Bronchial epithelial cell (primary cell): ENCODE results near the gene KRT31. TPM values are rescaled to one million over a fixed set of nuclear protein-coding genes. Genes with fewer than 3 reads are reported as not detected.
"Not testable (repeated sequence)": the region's sequence is repeated elsewhere in the genome, so short reads cannot be mapped to it uniquely, and the experiment has no call there.

Experiments used
- DNase-seq: peaks from one replicate; pipeline ENCODE4 v3.0.0-alpha.2; 2010; ENCODE audit warnings: low read depth
- FAIRE-seq: peaks from 2 replicates; lab custom pipeline; 2011; peaks lifted over from hg19 to GRCh38; lab: Jason Lieb, UNC
- H3K27me3 ChIP-seq: 2 replicates; pipeline ENCODE4 v1.5.1; 2011; ENCODE audit warnings: low read length; ENCODE audit not compliant: control insufficient read depth, insufficient read depth
- H3K36me3 ChIP-seq: 2 replicates; pipeline ENCODE4 v1.5.1; 2011; ENCODE audit warnings: low read length; ENCODE audit not compliant: control insufficient read depth, insufficient read depth
- H3K4me3 ChIP-seq: 2 replicates; pipeline ENCODE4 v1.5.1; 2011; ENCODE audit warnings: mild to moderate bottlenecking, low read depth, low read length, control low read depth
- total RNA-seq: library from RNA; depleted of rRNA; stranded (reverse); fragments of >200 nt; gene quantifications from 2 replicates; pipeline ENCODE4 v1.2.1, GENCODE V29; 2014
- TF ChIP-seq, protein P1 (sequence below): IDR thresholded peaks from 2 replicates; pipeline ENCODE4 v1.5.1; 2011; ENCODE audit warnings: mild to moderate bottlenecking, moderate library complexity, low read length, control low read depth, inconsistent platforms; ENCODE audit not compliant: insufficient read depth, severe bottlenecking

KRT31 gene
- total RNA-seq, 1 donor from 2014 or later = not detected

GRCh38 chr17:41354536-41354935 is 42.9 kb downstream of the KRT31 start:
- Histone ChIP-seq H3K4me3 (no peak overlapping the region), H3K36me3 (no peaks in the 10 kb centered on the region), H3K27me3 (no peaks in the 10 kb centered on the region)
- TF ChIP-seq, protein P1, sequence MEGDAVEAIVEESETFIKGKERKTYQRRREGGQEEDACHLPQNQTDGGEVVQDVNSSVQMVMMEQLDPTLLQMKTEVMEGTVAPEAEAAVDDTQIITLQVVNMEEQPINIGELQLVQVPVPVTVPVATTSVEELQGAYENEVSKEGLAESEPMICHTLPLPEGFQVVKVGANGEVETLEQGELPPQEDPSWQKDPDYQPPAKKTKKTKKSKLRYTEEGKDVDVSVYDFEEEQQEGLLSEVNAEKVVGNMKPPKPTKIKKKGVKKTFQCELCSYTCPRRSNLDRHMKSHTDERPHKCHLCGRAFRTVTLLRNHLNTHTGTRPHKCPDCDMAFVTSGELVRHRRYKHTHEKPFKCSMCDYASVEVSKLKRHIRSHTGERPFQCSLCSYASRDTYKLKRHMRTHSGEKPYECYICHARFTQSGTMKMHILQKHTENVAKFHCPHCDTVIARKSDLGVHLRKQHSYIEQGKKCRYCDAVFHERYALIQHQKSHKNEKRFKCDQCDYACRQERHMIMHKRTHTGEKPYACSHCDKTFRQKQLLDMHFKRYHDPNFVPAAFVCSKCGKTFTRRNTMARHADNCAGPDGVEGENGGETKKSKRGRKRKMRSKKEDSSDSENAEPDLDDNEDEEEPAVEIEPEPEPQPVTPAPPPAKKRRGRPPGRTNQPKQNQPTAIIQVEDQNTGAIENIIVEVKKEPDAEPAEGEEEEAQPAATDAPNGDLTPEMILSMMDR = no peak
- DNase-seq = peak; percentile 42
- no peak for FAIRE-seq

GRCh38 chr17:41352597-41353366 is 44.6 kb downstream of the KRT31 start:
- FAIRE-seq (peak; percentile 86), DNase-seq (peak; percentile 95)
- Histone ChIP-seq H3K36me3 (no peaks in the 10 kb centered on the region), H3K4me3 (no peak overlapping the region), H3K27me3 (no peaks in the 10 kb centered on the region)
- TF ChIP-seq, protein P1 = no peak

DNA sequence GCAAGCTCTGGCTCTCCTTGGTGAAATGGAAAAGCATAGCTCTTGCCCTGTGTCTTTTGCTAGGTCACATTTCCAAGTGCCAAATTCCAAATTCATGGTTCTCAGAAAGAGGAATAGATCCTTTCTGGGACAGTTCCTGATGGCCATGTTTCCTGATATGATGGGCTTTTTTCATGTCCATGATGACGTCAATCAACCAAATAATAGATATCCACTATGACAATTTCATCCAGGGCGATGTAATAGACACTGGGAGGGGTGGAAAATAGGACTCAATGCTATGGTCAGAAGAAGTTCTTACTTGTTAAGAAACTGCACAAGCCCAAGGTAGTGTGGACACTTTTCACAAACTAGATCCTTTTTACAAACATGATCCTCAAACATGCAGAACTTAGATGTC is 46.2 kb downstream of the KRT31 start:
- DNase-seq = no peak
- FAIRE-seq = no peak
- Histone ChIP-seq H3K4me3 (no peak overlapping the region), H3K36me3 (no peaks in the 10 kb centered on the region), H3K27me3 (no peaks in the 10 kb centered on the region)
- TF ChIP-seq, protein P1 = no peak

DNA sequence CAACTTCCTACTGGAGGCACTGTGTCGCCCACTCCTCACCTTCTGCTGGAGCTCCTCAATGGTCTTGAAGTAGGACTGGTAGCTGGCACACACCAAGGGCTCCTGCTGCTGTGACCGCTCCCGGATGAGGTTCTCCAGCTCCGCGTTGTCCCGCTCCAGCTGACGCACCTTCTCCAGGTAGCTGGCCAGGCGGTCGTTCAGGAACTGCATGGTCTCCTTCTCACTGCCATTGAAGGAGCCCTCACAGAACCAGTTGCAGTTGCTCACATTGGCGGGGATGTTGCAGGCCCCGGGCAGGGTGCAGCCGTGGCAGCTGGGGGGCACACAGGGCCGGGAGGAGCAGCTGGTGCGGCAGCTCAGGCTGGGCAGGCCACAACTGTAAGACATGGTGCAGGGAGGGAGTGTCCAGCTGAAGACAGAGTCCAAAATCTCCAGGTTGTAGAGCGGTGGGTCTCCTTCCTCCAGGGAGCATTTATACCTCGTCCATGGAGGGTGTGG is 47.0 kb downstream of the KRT31 start, which contains the start of gene KRT33A:
Gene KRT33A, minus strand, starts transcription at position 448 of the 498 bp plus-strand sequence. Its CDS starts 61 bp downstream, at position 387.
- H3K4me3 ChIP-seq, DNase-seq, H3K27me3 ChIP-seq, FAIRE-seq, H3K36me3 ChIP-seq: not testable (repeated sequence)

DNA sequence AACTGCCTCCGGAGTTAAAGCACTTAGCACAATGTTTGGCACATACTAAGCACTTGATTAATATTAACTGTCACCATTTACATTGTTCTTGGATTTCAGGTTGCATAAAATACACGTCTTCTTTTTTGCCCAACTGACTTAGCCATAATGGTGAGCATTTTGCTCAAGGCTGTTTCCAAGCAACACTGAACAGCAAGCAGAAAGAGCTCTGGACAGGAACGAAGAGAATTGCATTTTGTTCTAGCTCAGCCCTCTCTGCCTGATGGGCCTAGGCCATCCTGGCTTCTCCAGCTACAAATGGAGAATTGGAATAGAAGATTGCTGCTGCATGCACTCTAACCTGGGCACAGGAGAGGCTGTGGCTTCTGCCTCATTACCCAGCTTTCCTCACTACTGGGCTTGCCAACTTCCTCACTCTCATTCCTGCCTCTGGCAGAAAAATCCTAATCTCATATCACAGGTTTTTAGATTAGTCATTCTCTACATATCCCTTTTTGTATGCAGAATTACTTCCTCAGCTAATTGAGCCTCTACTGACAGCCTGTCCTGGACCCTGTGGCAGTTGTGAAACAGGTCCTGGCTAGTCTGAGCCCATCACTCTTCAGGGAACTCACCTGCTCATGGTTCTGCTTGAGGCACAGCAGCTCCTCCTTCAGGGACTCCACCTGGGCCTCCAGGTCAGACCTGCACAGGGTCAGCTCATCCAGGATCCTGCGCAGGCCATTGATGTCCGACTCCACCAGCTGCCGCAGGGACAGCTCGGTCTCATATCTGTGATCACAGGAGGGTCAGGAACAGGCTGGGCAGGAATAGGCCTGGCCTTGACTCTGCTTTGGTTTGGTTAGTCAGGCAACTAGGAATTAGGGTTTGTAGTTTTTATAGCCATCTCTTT is 49.3 kb downstream of the KRT31 start:
- Histone ChIP-seq H3K36me3 (no peaks in the 10 kb centered on the region), H3K27me3 (no peaks in the 10 kb centered on the region), H3K4me3 (no peak overlapping the region)
- DNase-seq (peak; percentile 93), FAIRE-seq (peak; percentile 93)
- TF ChIP-seq, protein P1 = no peak

- H3K27me3 ChIP-seq, H3K4me3 ChIP-seq, DNase-seq, H3K36me3 ChIP-seq: not testable (repeated sequence)
- peak; percentile 93 for FAIRE-seq
Measured at GRCh38 chr17:41346421-41346820, 51.0 kb downstream of the KRT31 start.
